GM23338 (cell line): ENCODE data around the gene BLOC1S6. TPM values are rescaled to one million over a fixed set of nuclear protein-coding genes. Genes with fewer than 3 reads are reported as not detected.

Experiments used
- EZH2 ChIP-seq: fragments of 200-600 bp; sonication (generic); IDR thresholded peaks from one replicate; pipeline ENCODE4 v1.8.0; 2017; ENCODE audit warnings: antibody characterized with exemption, mild to moderate bottlenecking, low read depth; ENCODE audit not compliant: unreplicated experiment
- JUNB ChIP-seq: IDR thresholded peaks from one replicate; pipeline ENCODE4 v1.6.1; 2016; ENCODE audit warnings: antibody characterized with exemption; ENCODE audit not compliant: unreplicated experiment
- STAT1 ChIP-seq: IDR thresholded peaks from one replicate; pipeline ENCODE4 v1.6.1; 2016; ENCODE audit warnings: antibody characterized with exemption; ENCODE audit not compliant: unreplicated experiment
- ZNF114 ChIP-seq: fragments of 250-450 bp; sonication (Bioruptor Pico); IDR thresholded peaks from 2 replicates; pipeline ENCODE4 v1.5.0; 2020; ENCODE audit warnings: mild to moderate bottlenecking, moderate library complexity
- polyA plus RNA-seq: library from polyadenylated mRNA; unstranded; fragments of >200 nt; fragmentation: Nextera tagmentation; extraction: Ambion mirVana; gene quantifications from 2 replicates; pipeline ENCODE4 v1.2.1, GENCODE V29; 2016
- total RNA-seq: library from RNA; depleted of rRNA; stranded (reverse); fragments of >200 nt; shearing (Covaris generic); gene quantifications from 2 replicates; pipeline ENCODE4 v1.2.3, GENCODE V29; 2014
- TF ChIP-seq, protein P1 (sequence below): fragments of 250-450 bp; sonication (Bioruptor Pico); IDR thresholded peaks from 2 replicates; pipeline ENCODE4 v1.5.0; 2020; ENCODE audit warnings: mild to moderate bottlenecking, moderate library complexity
- TF ChIP-seq, protein P2 (sequence below): IDR thresholded peaks from one replicate; pipeline ENCODE4 v1.6.1; 2018; ENCODE audit warnings: antibody characterized with exemption; ENCODE audit not compliant: unreplicated experiment

Gene BLOC1S6
- total and polyA plus RNA-seq, 2 experiments from 2014 or later = 20.9 to 28.4 TPM

DNA sequence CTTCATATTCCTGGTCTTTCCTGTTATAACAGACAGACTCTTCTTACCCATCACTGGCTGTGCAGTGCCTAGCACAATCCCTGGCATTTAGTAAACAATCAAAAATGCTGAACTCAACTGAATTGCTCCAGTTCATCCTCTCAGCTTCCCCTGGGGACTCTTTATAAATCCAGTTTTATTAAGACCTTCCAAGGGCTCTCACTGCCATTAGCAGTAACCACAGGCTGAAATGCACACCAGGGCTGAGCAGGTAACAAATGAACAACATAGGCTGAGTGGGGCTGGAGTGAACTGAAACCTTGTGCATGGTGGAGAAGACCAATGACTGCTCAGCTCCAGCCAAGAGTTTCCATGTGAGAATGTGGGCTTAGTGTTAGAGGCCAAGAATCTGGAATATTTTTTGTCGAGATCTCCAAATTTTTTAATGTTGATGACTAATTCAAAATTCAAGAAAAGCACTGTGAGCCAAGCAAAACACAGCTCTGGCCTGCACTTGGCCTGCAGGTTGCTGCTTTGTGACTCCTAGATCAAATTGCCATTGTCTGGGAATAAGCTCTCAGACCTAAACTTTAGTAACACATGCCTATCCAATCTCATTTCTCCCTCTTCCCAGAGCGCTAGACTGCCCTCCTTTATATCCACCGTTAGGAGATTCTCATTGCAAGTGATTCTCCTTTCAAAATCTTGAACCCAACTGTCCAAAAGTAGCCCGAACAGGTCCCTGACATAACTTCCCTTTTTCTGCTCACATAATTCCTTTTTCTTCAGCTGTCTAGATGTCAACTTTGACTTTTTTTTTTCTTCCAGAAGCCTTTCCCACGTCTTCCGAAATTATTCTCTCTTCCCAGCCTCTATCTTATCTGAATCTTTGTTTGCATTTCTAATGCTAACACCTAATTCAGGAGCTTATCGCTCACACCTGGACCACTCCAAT lies 55.1 kb downstream of the BLOC1S6 start (continued):
- TF ChIP-seq, protein P1, sequence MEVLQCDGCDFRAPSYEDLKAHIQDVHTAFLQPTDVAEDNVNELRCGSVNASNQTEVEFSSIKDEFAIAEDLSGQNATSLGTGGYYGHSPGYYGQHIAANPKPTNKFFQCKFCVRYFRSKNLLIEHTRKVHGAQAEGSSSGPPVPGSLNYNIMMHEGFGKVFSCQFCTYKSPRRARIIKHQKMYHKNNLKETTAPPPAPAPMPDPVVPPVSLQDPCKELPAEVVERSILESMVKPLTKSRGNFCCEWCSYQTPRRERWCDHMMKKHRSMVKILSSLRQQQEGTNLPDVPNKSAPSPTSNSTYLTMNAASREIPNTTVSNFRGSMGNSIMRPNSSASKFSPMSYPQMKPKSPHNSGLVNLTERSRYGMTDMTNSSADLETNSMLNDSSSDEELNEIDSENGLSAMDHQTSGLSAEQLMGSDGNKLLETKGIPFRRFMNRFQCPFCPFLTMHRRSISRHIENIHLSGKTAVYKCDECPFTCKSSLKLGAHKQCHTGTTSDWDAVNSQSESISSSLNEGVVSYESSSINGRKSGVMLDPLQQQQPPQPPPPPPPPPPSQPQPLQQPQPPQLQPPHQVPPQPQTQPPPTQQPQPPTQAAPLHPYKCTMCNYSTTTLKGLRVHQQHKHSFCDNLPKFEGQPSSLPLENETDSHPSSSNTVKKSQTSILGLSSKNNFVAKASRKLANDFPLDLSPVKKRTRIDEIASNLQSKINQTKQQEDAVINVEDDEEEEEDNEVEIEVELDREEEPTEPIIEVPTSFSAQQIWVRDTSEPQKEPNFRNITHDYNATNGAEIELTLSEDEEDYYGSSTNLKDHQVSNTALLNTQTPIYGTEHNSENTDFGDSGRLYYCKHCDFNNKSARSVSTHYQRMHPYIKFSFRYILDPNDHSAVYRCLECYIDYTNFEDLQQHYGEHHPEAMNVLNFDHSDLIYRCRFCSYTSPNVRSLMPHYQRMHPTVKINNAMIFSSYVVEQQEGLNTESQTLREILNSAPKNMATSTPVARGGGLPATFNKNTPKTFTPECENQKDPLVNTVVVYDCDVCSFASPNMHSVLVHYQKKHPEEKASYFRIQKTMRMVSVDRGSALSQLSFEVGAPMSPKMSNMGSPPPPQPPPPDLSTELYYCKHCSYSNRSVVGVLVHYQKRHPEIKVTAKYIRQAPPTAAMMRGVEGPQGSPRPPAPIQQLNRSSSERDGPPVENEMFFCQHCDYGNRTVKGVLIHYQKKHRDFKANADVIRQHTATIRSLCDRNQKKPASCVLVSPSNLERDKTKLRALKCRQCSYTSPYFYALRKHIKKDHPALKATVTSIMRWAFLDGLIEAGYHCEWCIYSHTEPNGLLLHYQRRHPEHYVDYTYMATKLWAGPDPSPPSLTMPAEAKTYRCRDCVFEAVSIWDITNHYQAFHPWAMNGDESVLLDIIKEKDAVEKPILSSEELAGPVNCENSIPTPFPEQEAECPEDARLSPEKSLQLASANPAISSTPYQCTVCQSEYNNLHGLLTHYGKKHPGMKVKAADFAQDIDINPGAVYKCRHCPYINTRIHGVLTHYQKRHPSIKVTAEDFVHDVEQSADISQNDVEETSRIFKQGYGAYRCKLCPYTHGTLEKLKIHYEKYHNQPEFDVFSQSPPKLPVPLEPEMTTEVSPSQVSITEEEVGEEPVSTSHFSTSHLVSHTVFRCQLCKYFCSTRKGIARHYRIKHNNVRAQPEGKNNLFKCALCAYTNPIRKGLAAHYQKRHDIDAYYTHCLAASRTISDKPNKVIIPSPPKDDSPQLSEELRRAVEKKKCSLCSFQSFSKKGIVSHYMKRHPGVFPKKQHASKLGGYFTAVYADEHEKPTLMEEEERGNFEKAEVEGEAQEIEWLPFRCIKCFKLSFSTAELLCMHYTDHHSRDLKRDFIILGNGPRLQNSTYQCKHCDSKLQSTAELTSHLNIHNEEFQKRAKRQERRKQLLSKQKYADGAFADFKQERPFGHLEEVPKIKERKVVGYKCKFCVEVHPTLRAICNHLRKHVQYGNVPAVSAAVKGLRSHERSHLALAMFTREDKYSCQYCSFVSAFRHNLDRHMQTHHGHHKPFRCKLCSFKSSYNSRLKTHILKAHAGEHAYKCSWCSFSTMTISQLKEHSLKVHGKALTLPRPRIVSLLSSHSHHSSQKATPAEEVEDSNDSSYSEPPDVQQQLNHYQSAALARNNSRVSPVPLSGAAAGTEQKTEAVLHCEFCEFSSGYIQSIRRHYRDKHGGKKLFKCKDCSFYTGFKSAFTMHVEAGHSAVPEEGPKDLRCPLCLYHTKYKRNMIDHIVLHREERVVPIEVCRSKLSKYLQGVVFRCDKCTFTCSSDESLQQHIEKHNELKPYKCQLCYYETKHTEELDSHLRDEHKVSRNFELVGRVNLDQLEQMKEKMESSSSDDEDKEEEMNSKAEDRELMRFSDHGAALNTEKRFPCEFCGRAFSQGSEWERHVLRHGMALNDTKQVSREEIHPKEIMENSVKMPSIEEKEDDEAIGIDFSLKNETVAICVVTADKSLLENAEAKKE (CRISPR knock-in tag) = no peak
- TF ChIP-seq STAT1 (no peak), JUNB (no peak), ZNF114 (CRISPR knock-in tag) (no peak), EZH2 (no peak)
- TF ChIP-seq, protein P2, sequence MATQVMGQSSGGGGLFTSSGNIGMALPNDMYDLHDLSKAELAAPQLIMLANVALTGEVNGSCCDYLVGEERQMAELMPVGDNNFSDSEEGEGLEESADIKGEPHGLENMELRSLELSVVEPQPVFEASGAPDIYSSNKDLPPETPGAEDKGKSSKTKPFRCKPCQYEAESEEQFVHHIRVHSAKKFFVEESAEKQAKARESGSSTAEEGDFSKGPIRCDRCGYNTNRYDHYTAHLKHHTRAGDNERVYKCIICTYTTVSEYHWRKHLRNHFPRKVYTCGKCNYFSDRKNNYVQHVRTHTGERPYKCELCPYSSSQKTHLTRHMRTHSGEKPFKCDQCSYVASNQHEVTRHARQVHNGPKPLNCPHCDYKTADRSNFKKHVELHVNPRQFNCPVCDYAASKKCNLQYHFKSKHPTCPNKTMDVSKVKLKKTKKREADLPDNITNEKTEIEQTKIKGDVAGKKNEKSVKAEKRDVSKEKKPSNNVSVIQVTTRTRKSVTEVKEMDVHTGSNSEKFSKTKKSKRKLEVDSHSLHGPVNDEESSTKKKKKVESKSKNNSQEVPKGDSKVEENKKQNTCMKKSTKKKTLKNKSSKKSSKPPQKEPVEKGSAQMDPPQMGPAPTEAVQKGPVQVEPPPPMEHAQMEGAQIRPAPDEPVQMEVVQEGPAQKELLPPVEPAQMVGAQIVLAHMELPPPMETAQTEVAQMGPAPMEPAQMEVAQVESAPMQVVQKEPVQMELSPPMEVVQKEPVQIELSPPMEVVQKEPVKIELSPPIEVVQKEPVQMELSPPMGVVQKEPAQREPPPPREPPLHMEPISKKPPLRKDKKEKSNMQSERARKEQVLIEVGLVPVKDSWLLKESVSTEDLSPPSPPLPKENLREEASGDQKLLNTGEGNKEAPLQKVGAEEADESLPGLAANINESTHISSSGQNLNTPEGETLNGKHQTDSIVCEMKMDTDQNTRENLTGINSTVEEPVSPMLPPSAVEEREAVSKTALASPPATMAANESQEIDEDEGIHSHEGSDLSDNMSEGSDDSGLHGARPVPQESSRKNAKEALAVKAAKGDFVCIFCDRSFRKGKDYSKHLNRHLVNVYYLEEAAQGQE = no peak
